AG04450 (cell line): ENCODE measurements around the gene SLC22A23. TPM values are rescaled to one million over a fixed set of nuclear protein-coding genes. Genes with fewer than 3 reads are reported as not detected.

ENCODE experiments used
- CTCF ChIA-PET: fragments of 300-600, 350-600 bp; formaldehyde crosslinking; extraction: SDS; loops from one replicate; lab custom pipeline; 2022; ENCODE audit warnings: antibody characterized with exemption, inconsistent platforms; lab: Charles Lee
- POLR2A ChIA-PET: fragments of 350-600 bp; formaldehyde crosslinking; extraction: SDS; loops from one replicate; lab custom pipeline; 2021; ENCODE audit warnings: antibody characterized with exemption, inconsistent platforms; lab: Yijun Ruan, JAX
- DNase-seq: peaks from one replicate; pipeline ENCODE4 v3.0.0-alpha.2; 2011; ENCODE audit warnings: low read depth, low spot score
- H3K27ac ChIP-seq: one replicate; pipeline ENCODE4 v1.5.1; 2012; ENCODE audit warnings: low read depth, low read length, control low read depth
- H3K27me3 ChIP-seq: one replicate; pipeline ENCODE4 v1.6.0; 2012; ENCODE audit warnings: low read length; ENCODE audit not compliant: control insufficient read depth, insufficient read depth
- H3K4me3 ChIP-seq: 2 replicates; pipeline ENCODE4 v1.5.1; 2011; ENCODE audit warnings: mild to moderate bottlenecking, low read depth, low read length, control low read depth
- H3K9me3 ChIP-seq: 2 replicates; pipeline ENCODE4 v1.5.1; 2012; ENCODE audit warnings: low read length; ENCODE audit not compliant: control insufficient read depth, insufficient read depth
- polyA plus RNA-seq: library from polyadenylated mRNA; depleted of rRNA; stranded (reverse); fragments of >200 nt; gene quantifications from 2 replicates; pipeline ENCODE4 v1.2.3, GENCODE V29; 2011
- TF ChIP-seq, protein P1 (sequence below): IDR thresholded peaks from 2 replicates; pipeline ENCODE4 v1.5.1; 2011; ENCODE audit warnings: low read depth, low read length, control low read depth, inconsistent platforms

The SLC22A23 gene
- polyA plus RNA-seq, 1 experiment = not detected

GRCh38 chr6:3227363-3228045 is 229.3 kb downstream of the SLC22A23 start, which contains the start of gene TUBB2B:
Gene TUBB2B (minus strand): TSS chr6:3227653. CDS start chr6:3227543, 110 bp downstream.
- TF ChIP-seq, protein P1, sequence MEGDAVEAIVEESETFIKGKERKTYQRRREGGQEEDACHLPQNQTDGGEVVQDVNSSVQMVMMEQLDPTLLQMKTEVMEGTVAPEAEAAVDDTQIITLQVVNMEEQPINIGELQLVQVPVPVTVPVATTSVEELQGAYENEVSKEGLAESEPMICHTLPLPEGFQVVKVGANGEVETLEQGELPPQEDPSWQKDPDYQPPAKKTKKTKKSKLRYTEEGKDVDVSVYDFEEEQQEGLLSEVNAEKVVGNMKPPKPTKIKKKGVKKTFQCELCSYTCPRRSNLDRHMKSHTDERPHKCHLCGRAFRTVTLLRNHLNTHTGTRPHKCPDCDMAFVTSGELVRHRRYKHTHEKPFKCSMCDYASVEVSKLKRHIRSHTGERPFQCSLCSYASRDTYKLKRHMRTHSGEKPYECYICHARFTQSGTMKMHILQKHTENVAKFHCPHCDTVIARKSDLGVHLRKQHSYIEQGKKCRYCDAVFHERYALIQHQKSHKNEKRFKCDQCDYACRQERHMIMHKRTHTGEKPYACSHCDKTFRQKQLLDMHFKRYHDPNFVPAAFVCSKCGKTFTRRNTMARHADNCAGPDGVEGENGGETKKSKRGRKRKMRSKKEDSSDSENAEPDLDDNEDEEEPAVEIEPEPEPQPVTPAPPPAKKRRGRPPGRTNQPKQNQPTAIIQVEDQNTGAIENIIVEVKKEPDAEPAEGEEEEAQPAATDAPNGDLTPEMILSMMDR = no peak
- peak within 1 kb of the TSS; percentile 48 for H3K4me3 ChIP-seq
- ChIA-PET CTCF (no interaction called here), POLR2A (no interaction called here)
- H3K27ac ChIP-seq = no peak within 1 kb of the TSS
- H3K9me3 ChIP-seq = no peaks in the 10 kb centered on the region; the same call in 1 of the 2 replicates
- DNase-seq = no peak
- H3K27me3 ChIP-seq = peaks cover 70% of the 10 kb centered on the region

- Histone ChIP-seq H3K9me3 (no peaks in the 10 kb centered on the region; the same call in 1 of the 2 replicates), H3K27ac (no peak overlapping the region), H3K27me3 (peaks cover 65% of the 10 kb centered on the region), H3K4me3 (peak overlapping the region; percentile 48)
- DNase-seq = no peak
- TF ChIP-seq, protein P1 = no peak
- ChIA-PET CTCF (interaction anchor here (0.5 kb wide), 1 partner anchor 31 kb away, joined by 9 read pairs; no protein-coding TSS in a partner anchor), POLR2A (no interaction called here)
Measured at GRCh38 chr6:3226481-3227362, 230.1 kb downstream of the SLC22A23 start.

- Histone ChIP-seq H3K27ac (no peak overlapping the region), H3K27me3 (peaks cover 63% of the 10 kb centered on the region), H3K9me3 (no peaks in the 10 kb centered on the region; the same call in 1 of the 2 replicates), H3K4me3 (no peak overlapping the region)
- TF ChIP-seq, protein P1 = no peak
- ChIA-PET CTCF (no interaction called here), POLR2A (no interaction called here)
- DNase-seq = no peak
Measured at GRCh38 chr6:3226042-3226441, 230.8 kb downstream of the SLC22A23 start.

GRCh38 chr6:3222506-3223038 is 234.3 kb downstream of the SLC22A23 start:
- peaks cover 50% of the 10 kb centered on the region for H3K27me3 ChIP-seq
- POLR2A ChIA-PET = no interaction called here
- no peak overlapping the region for H3K4me3 ChIP-seq
- no peak overlapping the region for H3K27ac ChIP-seq
- no peak for DNase-seq
- TF ChIP-seq, protein P1 = no peak
- CTCF ChIA-PET = interaction anchor here (0.5 to 1.1 kb wide), 2 partner anchors 29 to 98 kb away, joined by 5 to 6 read pairs; no protein-coding TSS in a partner anchor
- no peaks in the 10 kb centered on the region; the same call in 1 of the 2 replicates for H3K9me3 ChIP-seq
